HG03175 (cell line): Measurements from ENCODE around the gene ZNF83.

Source experiments
- ATAC-seq: cut with Tn5 transposase; IDR thresholded peaks from one replicate; pipeline ENCODE4 v1.9.1; 2021; ENCODE audit warnings: mild to moderate bottlenecking, moderate library complexity; ENCODE audit not compliant: unreplicated experiment

Gene ZNF83

GRCh38 chr19:52570000-52570861 is 67.9 kb downstream of the ZNF83 start, which contains the start of gene ZNF701:
TSS of gene ZNF701 (plus strand) at chr19:52570287. CDS start at chr19:52574148, 3,861 bp downstream.
- ATAC-seq = peak; percentile 95

GRCh38 chr19:52569638-52569999 is 68.5 kb downstream of the ZNF83 start:
- peak; percentile 9 for ATAC-seq

- ATAC-seq = no peak
Observed at GRCh38 chr19:52567921-52568320, 70.2 kb downstream of the ZNF83 start.

- ATAC-seq = no peak
Observed at GRCh38 chr19:52566588-52566987, 71.6 kb downstream of the ZNF83 start.

GRCh38 chr19:52566121-52566520 is 72.0 kb downstream of the ZNF83 start:
- no peak for ATAC-seq
